ENCODE data around the gene SLC2A9.
A peak's percentile ranks its signal among the peaks of the same experiment; 100 is the strongest.

The SLC2A9 gene

DNA sequence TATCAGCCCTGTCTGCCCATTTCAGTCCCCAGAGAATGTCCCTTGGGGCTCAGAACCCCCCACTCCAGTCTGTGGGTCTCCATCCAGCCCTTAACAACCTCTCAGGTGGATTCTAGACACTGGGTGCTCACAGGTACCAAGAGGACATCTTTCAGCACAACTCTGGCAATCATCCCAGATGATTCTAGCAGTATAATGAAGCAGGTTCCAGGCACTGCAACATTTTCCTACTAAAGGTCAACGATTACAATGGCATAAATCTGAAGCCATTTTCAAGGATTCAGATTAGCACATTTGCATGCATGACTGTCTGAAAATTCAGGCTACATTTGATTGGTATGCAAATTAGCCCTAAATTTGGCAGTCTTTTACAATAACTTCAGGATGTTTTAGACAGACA is 10.0 kb downstream of the SLC2A9 start:
- DNase-seq (ENCODE audit: extremely low spot score): no peak
- ChIA-PET CTCF (interaction anchor here (0.9 to 1.0 kb wide), 2 partner anchors 11 to 248 kb away, joined by 3 to 4 read pairs; no protein-coding TSS in a partner anchor), POLR2A (no interaction called here)
- TF ChIP-seq CTCF (IDR thresholded peaks at IDR 0.05; ENCODE audit: control extremely low read depth, extremely low read depth, low read depth, missing control alignments): no peak

- no peak for DNase-seq (ENCODE audit: extremely low spot score)
- CTCF ChIA-PET: interaction anchor here (0.7 to 0.9 kb wide), 2 partner anchors 9 to 306 kb away, joined by 3 to 4 read pairs; no protein-coding TSS in a partner anchor
- TF ChIP-seq CTCF (IDR thresholded peaks at IDR 0.05; ENCODE audit: control extremely low read depth, extremely low read depth, low read depth, missing control alignments): no peak
- POLR2A ChIA-PET: no interaction called here
Observed at GRCh38 chr4:10009861-10010500, 11.3 kb downstream of the SLC2A9 start.

DNA sequence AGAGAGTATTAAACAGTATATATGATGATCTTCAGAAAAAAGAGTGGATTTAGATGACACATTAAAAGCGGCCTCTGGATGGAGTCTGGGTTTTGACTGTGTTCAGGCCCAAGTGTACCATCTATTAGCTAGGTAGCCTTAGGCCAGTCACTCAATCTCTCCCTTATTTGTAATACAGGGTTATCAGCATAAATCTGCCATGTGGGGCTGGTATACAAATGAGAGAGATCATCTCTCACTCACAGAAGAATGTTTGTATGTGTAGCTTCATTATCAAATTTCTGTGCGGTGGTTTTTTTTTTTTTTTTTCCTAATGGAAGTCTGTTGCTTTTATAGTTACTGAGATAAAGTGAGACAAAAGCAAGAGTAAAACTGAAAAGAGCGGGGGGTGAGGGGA is 12.7 kb downstream of the SLC2A9 start:
- TF ChIP-seq CTCF (IDR thresholded peaks at IDR 0.05; ENCODE audit: control extremely low read depth, extremely low read depth, low read depth, missing control alignments): no peak
- no peak for DNase-seq (ENCODE audit: extremely low spot score)
- POLR2A ChIA-PET: interaction anchor here (0.7 kb wide), 1 partner anchor 1580 kb away, joined by 5 read pairs; no protein-coding TSS in a partner anchor
- CTCF ChIA-PET: interaction anchor here (0.9 to 8.0 kb wide), 9 partner anchors 7 to 312 kb away, joined by 3 to 63 read pairs (median 4); no protein-coding TSS in a partner anchor

- no peak for TF ChIP-seq CTCF (IDR thresholded peaks at IDR 0.05; ENCODE audit: control extremely low read depth, extremely low read depth, low read depth, missing control alignments)
- peak; percentile 36 for DNase-seq (ENCODE audit: extremely low spot score)
- ChIA-PET POLR2A (interaction anchor here (0.6 to 1.8 kb wide), 3 partner anchors 108 to 1580 kb away, joined by 3 to 8 read pairs (median 5); partner anchors contain the start of gene WDR1), CTCF (interaction anchor here (0.9 to 8.0 kb wide), 14 partner anchors 7 to 311 kb away, joined by 3 to 63 read pairs (median 4); no protein-coding TSS in a partner anchor)
Observed at GRCh38 chr4:10007793-10008608, 13.3 kb downstream of the SLC2A9 start.

- TF ChIP-seq CTCF (IDR thresholded peaks at IDR 0.05; ENCODE audit: control extremely low read depth, extremely low read depth, low read depth, missing control alignments): no peak
- POLR2A ChIA-PET: interaction anchor here (1.8 kb wide), 1 partner anchor 110 kb away, joined by 8 read pairs; the partner anchor contains the start of gene WDR1
- peak; percentile 64 for DNase-seq (ENCODE audit: extremely low spot score)
- CTCF ChIA-PET: interaction anchor here (0.9 to 8.0 kb wide), 12 partner anchors 8 to 245 kb away, joined by 3 to 63 read pairs (median 4); no protein-coding TSS in a partner anchor
Observed at GRCh38 chr4:10007436-10007740, 13.9 kb downstream of the SLC2A9 start.
